BJ (cell line): ENCODE results near the gene ADAMTS3. TPM values are rescaled to one million over a fixed set of nuclear protein-coding genes. Genes with fewer than 3 reads are reported as not detected.
A peak's percentile ranks its signal among the peaks of the same experiment; 100 is the strongest.

Experiments used
- CTCF ChIA-PET: fragments of 350-600 bp; formaldehyde crosslinking; extraction: SDS; loops from one replicate; lab custom pipeline; 2021; ENCODE audit warnings: antibody characterized with exemption, inconsistent platforms; lab: Yijun Ruan, JAX
- POLR2A ChIA-PET: fragments of 300-600 bp; sonication (Branson Sonifier 250); formaldehyde crosslinking; extraction: SDS; loops from one replicate; lab custom pipeline; 2021; ENCODE audit warnings: antibody characterized with exemption; lab: Charles Lee
- DNase-seq: peaks from one replicate; pipeline ENCODE4 v3.0.0-alpha.2; 2011; ENCODE audit warnings: low read depth
- H3K27me3 ChIP-seq: 2 replicates; pipeline ENCODE4 v1.6.0; 2011; ENCODE audit warnings: low read length; ENCODE audit not compliant: control insufficient read depth, insufficient read depth
- H3K36me3 ChIP-seq: 2 replicates; pipeline ENCODE4 v1.5.1; 2011; ENCODE audit warnings: low read length; ENCODE audit not compliant: control insufficient read depth, insufficient read depth
- H3K4me3 ChIP-seq: 2 replicates; pipeline ENCODE4 v1.5.1; 2011; ENCODE audit warnings: low read depth, mild to moderate bottlenecking, control low read depth, low read length
- CTCF ChIP-seq: IDR thresholded peaks from 2 replicates; pipeline ENCODE4 v1.5.1; 2011; ENCODE audit warnings: low read depth, mild to moderate bottlenecking, control low read depth, inconsistent platforms, low read length, moderate library complexity; ENCODE audit not compliant: insufficient read depth
- polyA plus RNA-seq: library from polyadenylated mRNA; depleted of rRNA; stranded (reverse); fragments of >200 nt; gene quantifications from 2 replicates; pipeline ENCODE4 v1.2.3, GENCODE V29; 2011

The ADAMTS3 gene
- polyA plus RNA-seq, 1 experiment = 0.70 TPM

DNA sequence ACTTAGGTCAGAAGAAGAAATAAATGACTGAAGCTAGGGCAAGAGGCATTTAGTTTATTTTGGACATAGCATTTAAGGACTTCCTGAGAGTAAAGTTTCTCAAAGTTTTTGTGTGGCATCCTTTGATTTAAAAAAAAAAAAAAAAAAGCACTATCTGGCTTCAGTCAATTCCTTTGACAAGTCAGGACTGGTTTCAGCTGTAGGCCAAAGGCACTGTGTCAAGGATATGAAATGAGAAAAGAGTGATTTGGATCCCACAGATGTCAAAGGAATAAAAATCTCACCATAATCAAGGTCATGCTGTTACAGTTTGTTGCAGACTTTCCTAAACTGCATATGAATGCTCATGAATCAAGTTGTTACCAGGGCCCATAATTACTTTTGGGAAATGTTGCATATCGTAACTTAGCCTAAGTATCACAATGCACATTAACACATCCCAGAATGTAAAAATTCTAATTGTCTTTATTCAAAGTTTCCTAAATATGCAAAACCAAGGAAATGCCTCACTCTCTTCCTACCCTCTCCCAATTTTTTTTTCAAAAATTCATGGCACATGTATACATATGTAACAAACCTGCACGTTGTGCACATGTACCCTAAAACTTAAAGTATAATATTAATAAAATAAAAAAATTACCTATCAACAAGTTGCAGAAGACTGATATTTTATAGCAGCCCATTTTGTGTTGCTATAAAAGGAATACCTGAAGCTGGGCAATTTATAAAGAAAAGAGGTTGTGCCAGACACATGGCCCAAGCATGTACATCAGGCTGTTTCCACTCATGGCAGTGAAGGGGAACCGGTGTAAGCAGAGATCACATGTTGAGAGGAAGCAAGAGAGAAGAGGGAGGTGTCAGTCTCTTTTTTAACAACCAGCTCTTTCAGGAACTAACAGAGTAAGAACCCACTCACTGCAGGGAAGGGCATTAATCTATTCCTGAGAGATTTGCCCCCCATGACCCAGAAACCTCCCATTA is 33.7 kb upstream of the ADAMTS3 start:
- ChIA-PET CTCF (interaction anchor here (1.0 kb wide), 1 partner anchor 19 kb away, joined by 3 read pairs; no protein-coding TSS in a partner anchor), POLR2A (no interaction called here)
- TF ChIP-seq CTCF = no peak

GRCh38 chr4:72591547-72592454 is 22.8 kb upstream of the ADAMTS3 start:
- Histone ChIP-seq H3K36me3 (no peaks in the 10 kb centered on the region), H3K27me3 (no peaks in the 10 kb centered on the region), H3K4me3 (no peak overlapping the region)
- peak; percentile 19 for DNase-seq
- no peak for TF ChIP-seq CTCF
- ChIA-PET CTCF (interaction anchor here (0.7 kb wide), 1 partner anchor 24 kb away, joined by 3 read pairs; no protein-coding TSS in a partner anchor), POLR2A (interaction anchor here (0.6 kb wide), 1 partner anchor 22 kb away, joined by 3 read pairs; no protein-coding TSS in a partner anchor)

More for the DNA sequence above, 33.7 kb upstream of the ADAMTS3 start:
- no peak for DNase-seq
- Histone ChIP-seq H3K27me3 (no peaks in the 10 kb centered on the region), H3K4me3 (no peak overlapping the region), H3K36me3 (no peaks in the 10 kb centered on the region)

GRCh38 chr4:72587334-72587733 is 18.3 kb upstream of the ADAMTS3 start:
- no peak for DNase-seq
- TF ChIP-seq CTCF = no peak
- Histone ChIP-seq H3K36me3 (no peaks in the 10 kb centered on the region), H3K4me3 (no peak overlapping the region), H3K27me3 (no peaks in the 10 kb centered on the region; the same call in 1 of the 2 replicates)
- ChIA-PET CTCF (no interaction called here), POLR2A (no interaction called here)

- Histone ChIP-seq H3K27me3 (no peaks in the 10 kb centered on the region; the same call in 1 of the 2 replicates), H3K4me3 (no peak overlapping the region), H3K36me3 (no peaks in the 10 kb centered on the region)
- ChIA-PET POLR2A (no interaction called here), CTCF (no interaction called here)
- no peak for DNase-seq
- TF ChIP-seq CTCF = no peak
Measured at GRCh38 chr4:72582853-72583252, 13.8 kb upstream of the ADAMTS3 start.
